SK-N-SH treated with all-trans-retinoic acid at 6 μM for 48 hours (cell line): Measurements from ENCODE around the gene DDA1.

Experiments used
- ARNTL ChIP-seq: fragments of 450-650 bp; formaldehyde crosslinking; IDR thresholded peaks from 2 replicates; pipeline ENCODE4 v1.5.0; 2020; ENCODE audit warnings: low read depth, mild to moderate bottlenecking, moderate library complexity, borderline replicate concordance
- BACH2 ChIP-seq: fragments of 250-450 bp; sonication (Bioruptor Pico); IDR thresholded peaks from 2 replicates; pipeline ENCODE4 v1.9.0; 2021; ENCODE audit warnings: mild to moderate bottlenecking, borderline replicate concordance
- OSR1 ChIP-seq: fragments of 250-450 bp; sonication (Bioruptor Pico); IDR thresholded peaks from 2 replicates; pipeline ENCODE4 v1.8.0; 2022; ENCODE audit warnings: moderate library complexity, mild to moderate bottlenecking, inconsistent platforms
- RARB ChIP-seq: fragments of 250-450 bp; sonication (Bioruptor Pico); IDR thresholded peaks from 2 replicates; pipeline ENCODE4 v1.8.0; 2021; ENCODE audit warnings: mild to moderate bottlenecking, moderate library complexity
- TCF4 ChIP-seq: fragments of 250-450 bp; sonication (Bioruptor Pico); IDR thresholded peaks from 2 replicates; pipeline ENCODE4 v1.8.0; 2021; ENCODE audit warnings: mild to moderate bottlenecking, moderate library complexity, borderline replicate concordance
- ZC3H10 ChIP-seq: fragments of 250-450 bp; sonication (Bioruptor Pico); IDR thresholded peaks from 2 replicates; pipeline ENCODE4 v1.5.1; 2021; ENCODE audit warnings: mild to moderate bottlenecking, moderate library complexity
- ZFP30 ChIP-seq: fragments of 450-650 bp; formaldehyde crosslinking; IDR thresholded peaks from 2 replicates; pipeline ENCODE4 v1.5.0; 2022; ENCODE audit warnings: mild to moderate bottlenecking, moderate library complexity
- ZNF8 ChIP-seq: fragments of 450-650 bp; formaldehyde crosslinking; IDR thresholded peaks from 2 replicates; pipeline ENCODE4 v1.5.0; 2020; ENCODE audit warnings: mild to moderate bottlenecking, moderate library complexity
- TF ChIP-seq, protein P1 (sequence below): fragments of 250-450 bp; sonication (Bioruptor Pico); IDR thresholded peaks from 2 replicates; pipeline ENCODE4 v1.8.0; 2020; ENCODE audit warnings: mild to moderate bottlenecking, moderate library complexity, borderline replicate concordance
- TF ChIP-seq, protein P2 (sequence below): fragments of 250-450 bp; sonication (Bioruptor Pico); IDR thresholded peaks from 2 replicates; pipeline ENCODE4 v1.5.1; 2020; ENCODE audit warnings: low read depth, mild to moderate bottlenecking, moderate library complexity
- TF ChIP-seq, protein P3 (sequence below): fragments of 250-450 bp; sonication (Bioruptor Pico); IDR thresholded peaks from 2 replicates; pipeline ENCODE4 v1.5.0; 2020; ENCODE audit warnings: mild to moderate bottlenecking, moderate library complexity
- TF ChIP-seq, protein P4 (sequence below): fragments of 250-450 bp; sonication (Bioruptor Pico); IDR thresholded peaks from 2 replicates; pipeline ENCODE4 v1.8.0; 2021; ENCODE audit warnings: low read depth, mild to moderate bottlenecking, moderate library complexity, borderline replicate concordance

DNA sequence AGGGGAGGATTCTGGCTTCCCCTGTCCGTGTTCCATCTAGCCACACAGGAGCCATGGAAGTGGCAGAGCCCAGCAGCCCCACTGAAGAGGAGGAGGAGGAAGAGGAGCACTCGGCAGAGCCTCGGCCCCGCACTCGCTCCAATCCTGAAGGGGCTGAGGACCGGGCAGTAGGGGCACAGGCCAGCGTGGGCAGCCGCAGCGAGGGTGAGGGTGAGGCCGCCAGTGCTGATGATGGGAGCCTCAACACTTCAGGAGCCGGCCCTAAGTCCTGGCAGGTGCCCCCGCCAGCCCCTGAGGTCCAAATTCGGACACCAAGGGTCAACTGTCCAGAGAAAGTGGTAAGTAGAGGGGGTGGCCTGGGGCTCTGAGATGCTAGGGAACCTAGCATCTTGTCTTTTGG is 40.6 kb upstream of the DDA1 start:
- no peak for TF ChIP-seq RARB (CRISPR knock-in tag)
- TF ChIP-seq, protein P1, sequence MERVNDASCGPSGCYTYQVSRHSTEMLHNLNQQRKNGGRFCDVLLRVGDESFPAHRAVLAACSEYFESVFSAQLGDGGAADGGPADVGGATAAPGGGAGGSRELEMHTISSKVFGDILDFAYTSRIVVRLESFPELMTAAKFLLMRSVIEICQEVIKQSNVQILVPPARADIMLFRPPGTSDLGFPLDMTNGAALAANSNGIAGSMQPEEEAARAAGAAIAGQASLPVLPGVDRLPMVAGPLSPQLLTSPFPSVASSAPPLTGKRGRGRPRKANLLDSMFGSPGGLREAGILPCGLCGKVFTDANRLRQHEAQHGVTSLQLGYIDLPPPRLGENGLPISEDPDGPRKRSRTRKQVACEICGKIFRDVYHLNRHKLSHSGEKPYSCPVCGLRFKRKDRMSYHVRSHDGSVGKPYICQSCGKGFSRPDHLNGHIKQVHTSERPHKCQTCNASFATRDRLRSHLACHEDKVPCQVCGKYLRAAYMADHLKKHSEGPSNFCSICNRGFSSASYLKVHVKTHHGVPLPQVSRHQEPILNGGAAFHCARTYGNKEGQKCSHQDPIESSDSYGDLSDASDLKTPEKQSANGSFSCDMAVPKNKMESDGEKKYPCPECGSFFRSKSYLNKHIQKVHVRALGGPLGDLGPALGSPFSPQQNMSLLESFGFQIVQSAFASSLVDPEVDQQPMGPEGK (CRISPR knock-in tag): no peak
- no peak for TF ChIP-seq TCF4 (CRISPR knock-in tag)
- TF ChIP-seq BACH2 (CRISPR knock-in tag): no peak
- no peak for TF ChIP-seq ZNF8 (CRISPR knock-in tag)
- TF ChIP-seq, protein P2, sequence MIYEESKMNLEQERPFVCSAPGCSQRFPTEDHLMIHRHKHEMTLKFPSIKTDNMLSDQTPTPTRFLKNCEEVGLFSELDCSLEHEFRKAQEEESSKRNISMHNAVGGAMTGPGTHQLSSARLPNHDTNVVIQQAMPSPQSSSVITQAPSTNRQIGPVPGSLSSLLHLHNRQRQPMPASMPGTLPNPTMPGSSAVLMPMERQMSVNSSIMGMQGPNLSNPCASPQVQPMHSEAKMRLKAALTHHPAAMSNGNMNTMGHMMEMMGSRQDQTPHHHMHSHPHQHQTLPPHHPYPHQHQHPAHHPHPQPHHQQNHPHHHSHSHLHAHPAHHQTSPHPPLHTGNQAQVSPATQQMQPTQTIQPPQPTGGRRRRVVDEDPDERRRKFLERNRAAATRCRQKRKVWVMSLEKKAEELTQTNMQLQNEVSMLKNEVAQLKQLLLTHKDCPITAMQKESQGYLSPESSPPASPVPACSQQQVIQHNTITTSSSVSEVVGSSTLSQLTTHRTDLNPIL (CRISPR knock-in tag): no peak
- TF ChIP-seq OSR1 (CRISPR knock-in tag): no peak
- TF ChIP-seq, protein P3, sequence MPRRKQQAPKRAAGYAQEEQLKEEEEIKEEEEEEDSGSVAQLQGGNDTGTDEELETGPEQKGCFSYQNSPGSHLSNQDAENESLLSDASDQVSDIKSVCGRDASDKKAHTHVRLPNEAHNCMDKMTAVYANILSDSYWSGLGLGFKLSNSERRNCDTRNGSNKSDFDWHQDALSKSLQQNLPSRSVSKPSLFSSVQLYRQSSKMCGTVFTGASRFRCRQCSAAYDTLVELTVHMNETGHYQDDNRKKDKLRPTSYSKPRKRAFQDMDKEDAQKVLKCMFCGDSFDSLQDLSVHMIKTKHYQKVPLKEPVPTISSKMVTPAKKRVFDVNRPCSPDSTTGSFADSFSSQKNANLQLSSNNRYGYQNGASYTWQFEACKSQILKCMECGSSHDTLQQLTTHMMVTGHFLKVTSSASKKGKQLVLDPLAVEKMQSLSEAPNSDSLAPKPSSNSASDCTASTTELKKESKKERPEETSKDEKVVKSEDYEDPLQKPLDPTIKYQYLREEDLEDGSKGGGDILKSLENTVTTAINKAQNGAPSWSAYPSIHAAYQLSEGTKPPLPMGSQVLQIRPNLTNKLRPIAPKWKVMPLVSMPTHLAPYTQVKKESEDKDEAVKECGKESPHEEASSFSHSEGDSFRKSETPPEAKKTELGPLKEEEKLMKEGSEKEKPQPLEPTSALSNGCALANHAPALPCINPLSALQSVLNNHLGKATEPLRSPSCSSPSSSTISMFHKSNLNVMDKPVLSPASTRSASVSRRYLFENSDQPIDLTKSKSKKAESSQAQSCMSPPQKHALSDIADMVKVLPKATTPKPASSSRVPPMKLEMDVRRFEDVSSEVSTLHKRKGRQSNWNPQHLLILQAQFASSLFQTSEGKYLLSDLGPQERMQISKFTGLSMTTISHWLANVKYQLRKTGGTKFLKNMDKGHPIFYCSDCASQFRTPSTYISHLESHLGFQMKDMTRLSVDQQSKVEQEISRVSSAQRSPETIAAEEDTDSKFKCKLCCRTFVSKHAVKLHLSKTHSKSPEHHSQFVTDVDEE (CRISPR knock-in tag): no peak
- TF ChIP-seq, protein P4, sequence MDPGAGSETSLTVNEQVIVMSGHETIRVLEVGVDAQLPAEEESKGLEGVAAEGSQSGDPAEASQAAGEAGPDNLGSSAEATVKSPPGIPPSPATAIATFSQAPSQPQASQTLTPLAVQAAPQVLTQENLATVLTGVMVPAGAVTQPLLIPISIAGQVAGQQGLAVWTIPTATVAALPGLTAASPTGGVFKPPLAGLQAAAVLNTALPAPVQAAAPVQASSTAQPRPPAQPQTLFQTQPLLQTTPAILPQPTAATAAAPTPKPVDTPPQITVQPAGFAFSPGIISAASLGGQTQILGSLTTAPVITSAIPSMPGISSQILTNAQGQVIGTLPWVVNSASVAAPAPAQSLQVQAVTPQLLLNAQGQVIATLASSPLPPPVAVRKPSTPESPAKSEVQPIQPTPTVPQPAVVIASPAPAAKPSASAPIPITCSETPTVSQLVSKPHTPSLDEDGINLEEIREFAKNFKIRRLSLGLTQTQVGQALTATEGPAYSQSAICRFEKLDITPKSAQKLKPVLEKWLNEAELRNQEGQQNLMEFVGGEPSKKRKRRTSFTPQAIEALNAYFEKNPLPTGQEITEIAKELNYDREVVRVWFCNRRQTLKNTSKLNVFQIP (CRISPR knock-in tag): no peak
- TF ChIP-seq ZC3H10 (CRISPR knock-in tag): no peak
- TF ChIP-seq ZFP30 (CRISPR knock-in tag): no peak
- TF ChIP-seq ARNTL (CRISPR knock-in tag): no peak
